ENCODE data around the gene VMP1.

- TF ChIP-seq CREM (CRISPR knock-in tag; IDR thresholded peaks at IDR 0.05), result no peak
- TF ChIP-seq PRDM15 (CRISPR knock-in tag; IDR thresholded peaks at IDR 0.05), result no peak
- TF ChIP-seq EMX1 (CRISPR knock-in tag; IDR thresholded peaks at IDR 0.05), result no peak
- TF ChIP-seq CTCF (IDR thresholded peaks at IDR 0.05), result no peak
- no peak for TF ChIP-seq ZNF232 (CRISPR knock-in tag; IDR thresholded peaks at IDR 0.05)
- no peak for TF ChIP-seq ZNF263 (CRISPR knock-in tag; IDR thresholded peaks at IDR 0.05; ENCODE audit: low read depth)
- no peak for TF ChIP-seq USF2 (CRISPR knock-in tag; IDR thresholded peaks at IDR 0.05)
- no peak for TF ChIP-seq ATF1 (CRISPR knock-in tag; IDR thresholded peaks at IDR 0.05)
- no peak for TF ChIP-seq ATF3 (CRISPR knock-in tag; conservative IDR thresholded peaks at IDR 0.05)
- no peak for TF ChIP-seq HMGA2 (CRISPR knock-in tag; IDR thresholded peaks at IDR 0.05)
- no peak for TF ChIP-seq ETV6 (CRISPR knock-in tag; IDR thresholded peaks at IDR 0.05)
- TF ChIP-seq SP1 (CRISPR knock-in tag; conservative IDR thresholded peaks at IDR 0.05), result no peak
Measured at GRCh38 chr17:59786213-59786535, 78.7 kb downstream of the VMP1 start.

Data from WTC11 (cell line).